WTC11 (cell line): ENCODE measurements around the gene RCC2. TPM values are rescaled to one million over a fixed set of nuclear protein-coding genes. Genes with fewer than 3 reads are reported as not detected.
A peak's percentile ranks its signal among the peaks of the same experiment; 100 is the strongest.

Source experiments
- ATAC-seq: fragments of 200-7000 bp; cut with Tn5 transposase; 2 replicates; pipeline ENCODE4 v1.10.0; 2021; ENCODE audit warnings: mild to moderate bottlenecking, moderate library complexity
- CTCF ChIA-PET: fragments of 300-600 bp; sonication (Branson Sonifier 250); formaldehyde crosslinking; loops from one replicate; lab custom pipeline; 2021; ENCODE audit warnings: antibody characterized with exemption; lab: Charles Lee
- POLR2A ChIA-PET: fragments of 350-600 bp; sonication (Branson Sonifier 250); formaldehyde crosslinking; loops from one replicate; lab custom pipeline; 2021; ENCODE audit warnings: antibody characterized with exemption; lab: Charles Lee
- DNase-seq: peaks from one replicate; pipeline ENCODE4 v3.0.0; 2021; ENCODE audit warnings: low spot score
- H3K27ac Mint-ChIP-seq: 2 replicates; pipeline ENCODE4 v1.8.0; 2021; ENCODE audit warnings: mixed read lengths
- H3K27me3 Mint-ChIP-seq: 2 replicates; pipeline ENCODE4 v1.8.0; 2021; ENCODE audit warnings: low read depth, mild to moderate bottlenecking, moderate library complexity, mixed read lengths
- H3K36me3 Mint-ChIP-seq: 2 replicates; pipeline ENCODE4 v1.8.0; 2021; ENCODE audit warnings: mixed read lengths
- H3K4me1 Mint-ChIP-seq: 2 replicates; pipeline ENCODE4 v1.8.0; 2022; ENCODE audit warnings: mixed read lengths
- H3K4me3 Mint-ChIP-seq: 2 replicates; pipeline ENCODE4 v1.8.0; 2021; ENCODE audit warnings: mild to moderate bottlenecking, moderate library complexity, mixed read lengths
- H3K9me3 Mint-ChIP-seq: 2 replicates; pipeline ENCODE4 v1.8.0; 2021; ENCODE audit warnings: mixed read lengths
- CBFB ChIP-seq: sonication (generic); formaldehyde crosslinking; IDR thresholded peaks from 2 replicates; pipeline ENCODE4 v1.8.1; 2022; ENCODE audit warnings: mild to moderate bottlenecking, low read depth, missing genetic modification reagents
- CREB1 ChIP-seq: sonication (generic); formaldehyde crosslinking; IDR thresholded peaks from 2 replicates; pipeline ENCODE4 v1.8.0; 2023; ENCODE audit warnings: mild to moderate bottlenecking, missing genetic modification reagents
- E2F1 ChIP-seq: sonication (generic); formaldehyde crosslinking; IDR thresholded peaks from 2 replicates; pipeline ENCODE4 v1.8.0; 2022; ENCODE audit warnings: mild to moderate bottlenecking, missing genetic modification reagents
- EMX1 ChIP-seq: fragments of 250-450 bp; sonication (Bioruptor Pico); IDR thresholded peaks from 2 replicates; pipeline ENCODE4 v1.8.0; 2021; ENCODE audit warnings: mild to moderate bottlenecking
- FOXJ3 ChIP-seq: sonication (generic); formaldehyde crosslinking; IDR thresholded peaks from 2 replicates; pipeline ENCODE4 v1.9.0; 2021; ENCODE audit warnings: missing genetic modification reagents, mild to moderate bottlenecking, borderline replicate concordance
- HMGA2 ChIP-seq: fragments of 250-450 bp; sonication (Bioruptor Pico); IDR thresholded peaks from 2 replicates; pipeline ENCODE4 v1.4.0; 2021; ENCODE audit warnings: mild to moderate bottlenecking, moderate library complexity
- JAZF1 ChIP-seq: fragments of 250-450 bp; sonication (Bioruptor Pico); IDR thresholded peaks from 2 replicates; pipeline ENCODE4 v1.9.0; 2021; ENCODE audit warnings: moderate library complexity, mild to moderate bottlenecking, inconsistent platforms
- JUN ChIP-seq: sonication (generic); formaldehyde crosslinking; IDR thresholded peaks from 2 replicates; pipeline ENCODE4 v1.8.0; 2023; ENCODE audit warnings: mild to moderate bottlenecking, missing genetic modification reagents
- NFATC4 ChIP-seq: fragments of 250-450 bp; sonication (Bioruptor Pico); IDR thresholded peaks from 2 replicates; pipeline ENCODE4 v1.9.0; 2021; ENCODE audit warnings: mild to moderate bottlenecking
- NFYB ChIP-seq: sonication (generic); formaldehyde crosslinking; conservative IDR thresholded peaks from 2 replicates; pipeline ENCODE4 v1.8.0; 2022; ENCODE audit warnings: low read depth, missing genetic modification reagents
- NR1H2 ChIP-seq: sonication (generic); formaldehyde crosslinking; IDR thresholded peaks from 2 replicates; pipeline ENCODE4 v1.9.0; 2021; ENCODE audit warnings: mild to moderate bottlenecking, moderate library complexity, missing genetic modification reagents
- OVOL2 ChIP-seq: fragments of 250-450 bp; sonication (Bioruptor Pico); IDR thresholded peaks from 2 replicates; pipeline ENCODE4 v1.9.0; 2021; ENCODE audit warnings: mild to moderate bottlenecking, borderline replicate concordance
- PRDM15 ChIP-seq: sonication (generic); formaldehyde crosslinking; IDR thresholded peaks from 2 replicates; pipeline ENCODE4 v1.8.0; 2022; ENCODE audit warnings: missing genetic modification reagents
- SMAD3 ChIP-seq: sonication (generic); formaldehyde crosslinking; IDR thresholded peaks from 2 replicates; pipeline ENCODE4 v1.8.0; 2022; ENCODE audit warnings: missing genetic modification reagents, mild to moderate bottlenecking, borderline replicate concordance
- TEAD4 ChIP-seq: sonication (generic); formaldehyde crosslinking; IDR thresholded peaks from 2 replicates; pipeline ENCODE4 v1.8.0; 2022; ENCODE audit warnings: mild to moderate bottlenecking, missing genetic modification reagents
- ZMAT4 ChIP-seq: fragments of 250-450 bp; sonication (Bioruptor Pico); IDR thresholded peaks from 2 replicates; pipeline ENCODE4 v1.9.0; 2021; ENCODE audit warnings: mild to moderate bottlenecking
- ZNF219 ChIP-seq: sonication (generic); formaldehyde crosslinking; IDR thresholded peaks from 2 replicates; pipeline ENCODE4 v1.8.0; 2023; ENCODE audit warnings: missing genetic modification reagents, mild to moderate bottlenecking, borderline replicate concordance
- ZNF317 ChIP-seq: sonication (generic); formaldehyde crosslinking; IDR thresholded peaks from 2 replicates; pipeline ENCODE4 v1.8.1; 2023; ENCODE audit warnings: low read depth, mild to moderate bottlenecking, moderate library complexity, missing genetic modification reagents, borderline replicate concordance
- ZNF416 ChIP-seq: fragments of 250-450 bp; sonication (Bioruptor Pico); IDR thresholded peaks from 2 replicates; pipeline ENCODE4 v1.9.0; 2021; ENCODE audit warnings: mild to moderate bottlenecking, inconsistent platforms
- ZNF671 ChIP-seq: fragments of 250-450 bp; sonication (Bioruptor Pico); IDR thresholded peaks from 2 replicates; pipeline ENCODE4 v1.8.0; 2021; ENCODE audit warnings: mild to moderate bottlenecking
- total RNA-seq: library from RNA; stranded (reverse); gene quantifications from 3 replicates; pipeline ENCODE4 v1.2.3, GENCODE V29; 2021
- TF ChIP-seq, protein P1 (sequence below): fragments of 250-450 bp; sonication (Bioruptor Pico); IDR thresholded peaks from 2 replicates; pipeline ENCODE4 v1.9.0; 2021; ENCODE audit warnings: mild to moderate bottlenecking
- TF ChIP-seq, protein P2 (sequence below): sonication (generic); formaldehyde crosslinking; IDR thresholded peaks from 2 replicates; pipeline ENCODE4 v1.8.1; 2022; ENCODE audit warnings: missing genetic modification reagents, borderline replicate concordance
- TF ChIP-seq, protein P3 (sequence below): fragments of 200-600 bp; IDR thresholded peaks from 2 replicates; pipeline ENCODE4 v1.8.0; 2022; ENCODE audit warnings: antibody characterized with exemption

The RCC2 gene
- total RNA-seq, 1 experiment from 2014 or later, result 377 TPM

DNA sequence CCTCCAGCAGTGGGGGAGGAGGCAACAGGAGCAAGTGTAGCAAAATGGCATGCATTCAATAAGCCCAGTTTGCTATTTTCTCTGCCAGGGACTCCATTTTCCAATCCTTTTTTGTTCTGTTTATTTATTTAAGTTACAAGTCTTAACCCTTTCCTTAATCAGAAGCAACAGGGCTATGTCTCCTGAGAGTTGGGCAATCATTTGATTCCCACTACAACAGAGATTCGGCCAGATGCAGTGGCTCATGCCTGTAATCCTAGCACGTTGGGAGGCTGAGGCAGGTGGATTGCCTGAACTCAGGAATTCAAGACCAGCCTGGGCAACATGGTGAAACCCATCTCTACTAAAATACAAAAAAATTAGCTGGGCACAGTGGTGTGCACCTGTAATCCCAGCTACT lies 25.5 kb downstream of the RCC2 start (continued):
- TF ChIP-seq ZNF317 (CRISPR knock-in tag), result no peak
- no peak for TF ChIP-seq SMAD3 (CRISPR knock-in tag)
- no peak for TF ChIP-seq OVOL2 (CRISPR knock-in tag)
- TF ChIP-seq JUN (CRISPR knock-in tag), result no peak
- no peak for TF ChIP-seq PRDM15 (CRISPR knock-in tag)
- TF ChIP-seq, protein P1, sequence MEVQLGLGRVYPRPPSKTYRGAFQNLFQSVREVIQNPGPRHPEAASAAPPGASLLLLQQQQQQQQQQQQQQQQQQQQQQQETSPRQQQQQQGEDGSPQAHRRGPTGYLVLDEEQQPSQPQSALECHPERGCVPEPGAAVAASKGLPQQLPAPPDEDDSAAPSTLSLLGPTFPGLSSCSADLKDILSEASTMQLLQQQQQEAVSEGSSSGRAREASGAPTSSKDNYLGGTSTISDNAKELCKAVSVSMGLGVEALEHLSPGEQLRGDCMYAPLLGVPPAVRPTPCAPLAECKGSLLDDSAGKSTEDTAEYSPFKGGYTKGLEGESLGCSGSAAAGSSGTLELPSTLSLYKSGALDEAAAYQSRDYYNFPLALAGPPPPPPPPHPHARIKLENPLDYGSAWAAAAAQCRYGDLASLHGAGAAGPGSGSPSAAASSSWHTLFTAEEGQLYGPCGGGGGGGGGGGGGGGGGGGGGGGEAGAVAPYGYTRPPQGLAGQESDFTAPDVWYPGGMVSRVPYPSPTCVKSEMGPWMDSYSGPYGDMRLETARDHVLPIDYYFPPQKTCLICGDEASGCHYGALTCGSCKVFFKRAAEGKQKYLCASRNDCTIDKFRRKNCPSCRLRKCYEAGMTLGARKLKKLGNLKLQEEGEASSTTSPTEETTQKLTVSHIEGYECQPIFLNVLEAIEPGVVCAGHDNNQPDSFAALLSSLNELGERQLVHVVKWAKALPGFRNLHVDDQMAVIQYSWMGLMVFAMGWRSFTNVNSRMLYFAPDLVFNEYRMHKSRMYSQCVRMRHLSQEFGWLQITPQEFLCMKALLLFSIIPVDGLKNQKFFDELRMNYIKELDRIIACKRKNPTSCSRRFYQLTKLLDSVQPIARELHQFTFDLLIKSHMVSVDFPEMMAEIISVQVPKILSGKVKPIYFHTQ, result no peak

- CTCF ChIA-PET, result no interaction called here
- Mint-ChIP-seq H3K36me3 (peaks cover 99% of the 10 kb centered on the region), H3K4me1 (peaks cover 29% of the 10 kb centered on the region), H3K4me3 (no peak overlapping the region), H3K27me3 (no peaks in the 10 kb centered on the region), H3K27ac (peak overlapping the region; percentile 92), H3K9me3 (no peaks in the 10 kb centered on the region)
- POLR2A ChIA-PET, result no interaction called here
- ATAC-seq, result no peak
- no peak for DNase-seq
- TF ChIP-seq EMX1 (CRISPR knock-in tag), result no peak
These were observed 27.2 kb downstream of the RCC2 start for GRCh38 chr1:17412093-17412870.

DNA sequence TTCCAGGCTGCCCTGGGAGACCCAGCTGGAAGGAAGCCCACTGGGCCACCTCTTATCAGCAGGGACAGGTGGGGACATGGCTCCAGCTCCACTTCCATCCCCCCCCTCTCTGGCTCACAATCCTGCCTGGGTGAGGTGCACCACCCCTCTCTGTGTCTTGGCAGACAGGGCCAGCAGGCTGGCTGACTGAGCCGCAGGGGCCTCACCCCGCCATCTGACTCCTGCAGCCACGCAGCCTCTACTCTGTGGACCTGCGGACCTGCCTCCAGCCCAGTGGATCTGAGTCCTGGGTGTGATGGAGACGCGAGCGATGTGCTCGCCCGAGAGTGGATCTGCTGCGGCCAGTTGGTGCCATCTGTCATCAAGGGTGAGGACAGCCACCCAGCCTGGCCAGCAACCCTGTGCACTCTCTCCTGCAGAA lies 30.1 kb downstream of the RCC2 start:
- CTCF ChIA-PET, result no interaction called here
- ATAC-seq (no peak), DNase-seq (no peak)
- H3K27me3 Mint-ChIP-seq, result no peaks in the 10 kb centered on the region
- POLR2A ChIA-PET, result no interaction called here
- H3K36me3 Mint-ChIP-seq, result peaks cover 74% of the 10 kb centered on the region
- H3K4me1 Mint-ChIP-seq, result peaks cover 42% of the 10 kb centered on the region
- H3K27ac Mint-ChIP-seq, result peak overlapping the region; percentile 93
- no peak for TF ChIP-seq E2F1 (CRISPR knock-in tag)
- no peak for TF ChIP-seq ZNF219 (CRISPR knock-in tag)
- TF ChIP-seq NFATC4 (CRISPR knock-in tag), result no peak
- TF ChIP-seq, protein P2, sequence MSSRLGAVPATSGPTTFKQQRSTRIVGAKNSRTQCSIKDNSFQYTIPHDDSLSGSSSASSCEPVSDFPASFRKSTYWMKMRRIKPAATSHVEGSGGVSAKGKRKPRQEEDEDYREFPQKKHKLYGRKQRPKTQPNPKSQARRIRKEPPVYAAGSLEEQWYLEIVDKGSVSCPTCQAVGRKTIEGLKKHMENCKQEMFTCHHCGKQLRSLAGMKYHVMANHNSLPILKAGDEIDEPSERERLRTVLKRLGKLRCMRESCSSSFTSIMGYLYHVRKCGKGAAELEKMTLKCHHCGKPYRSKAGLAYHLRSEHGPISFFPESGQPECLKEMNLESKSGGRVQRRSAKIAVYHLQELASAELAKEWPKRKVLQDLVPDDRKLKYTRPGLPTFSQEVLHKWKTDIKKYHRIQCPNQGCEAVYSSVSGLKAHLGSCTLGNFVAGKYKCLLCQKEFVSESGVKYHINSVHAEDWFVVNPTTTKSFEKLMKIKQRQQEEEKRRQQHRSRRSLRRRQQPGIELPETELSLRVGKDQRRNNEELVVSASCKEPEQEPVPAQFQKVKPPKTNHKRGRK (CRISPR knock-in tag), result no peak
- no peak for TF ChIP-seq CREB1 (CRISPR knock-in tag)
- no peak for TF ChIP-seq ZNF671 (CRISPR knock-in tag)
- no peak for TF ChIP-seq JAZF1 (CRISPR knock-in tag)
- TF ChIP-seq HMGA2 (CRISPR knock-in tag), result no peak
- TF ChIP-seq ZNF416 (CRISPR knock-in tag), result no peak
- TF ChIP-seq NR1H2 (CRISPR knock-in tag), result no peak
- TF ChIP-seq TEAD4 (CRISPR knock-in tag), result no peak
- TF ChIP-seq, protein P3, sequence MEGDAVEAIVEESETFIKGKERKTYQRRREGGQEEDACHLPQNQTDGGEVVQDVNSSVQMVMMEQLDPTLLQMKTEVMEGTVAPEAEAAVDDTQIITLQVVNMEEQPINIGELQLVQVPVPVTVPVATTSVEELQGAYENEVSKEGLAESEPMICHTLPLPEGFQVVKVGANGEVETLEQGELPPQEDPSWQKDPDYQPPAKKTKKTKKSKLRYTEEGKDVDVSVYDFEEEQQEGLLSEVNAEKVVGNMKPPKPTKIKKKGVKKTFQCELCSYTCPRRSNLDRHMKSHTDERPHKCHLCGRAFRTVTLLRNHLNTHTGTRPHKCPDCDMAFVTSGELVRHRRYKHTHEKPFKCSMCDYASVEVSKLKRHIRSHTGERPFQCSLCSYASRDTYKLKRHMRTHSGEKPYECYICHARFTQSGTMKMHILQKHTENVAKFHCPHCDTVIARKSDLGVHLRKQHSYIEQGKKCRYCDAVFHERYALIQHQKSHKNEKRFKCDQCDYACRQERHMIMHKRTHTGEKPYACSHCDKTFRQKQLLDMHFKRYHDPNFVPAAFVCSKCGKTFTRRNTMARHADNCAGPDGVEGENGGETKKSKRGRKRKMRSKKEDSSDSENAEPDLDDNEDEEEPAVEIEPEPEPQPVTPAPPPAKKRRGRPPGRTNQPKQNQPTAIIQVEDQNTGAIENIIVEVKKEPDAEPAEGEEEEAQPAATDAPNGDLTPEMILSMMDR, result no peak
- no peak for TF ChIP-seq NFYB (CRISPR knock-in tag)
- no peak for TF ChIP-seq FOXJ3 (CRISPR knock-in tag)
- no peak for TF ChIP-seq ZMAT4 (CRISPR knock-in tag)
- TF ChIP-seq CBFB (CRISPR knock-in tag), result no peak
- H3K9me3 Mint-ChIP-seq, result no peaks in the 10 kb centered on the region
- H3K4me3 Mint-ChIP-seq, result no peak overlapping the region
